B cell (primary cell): ENCODE data around the gene SMPX. TPM values are rescaled to one million over a fixed set of nuclear protein-coding genes. Genes with fewer than 3 reads are reported as not detected.

ENCODE experiments used
- ATAC-seq: fragments of 200-7000 bp; cut with Tn5 transposase; one replicate; pipeline ENCODE4 v1.10.0; 2021; ENCODE audit warnings: low read depth, mild to moderate bottlenecking, moderate number of reproducible peaks, moderate library complexity
- CTCF ChIA-PET: fragments of 350-600 bp; sonication (Branson Sonifier 250); formaldehyde crosslinking; loops from one replicate; lab custom pipeline; 2021; ENCODE audit warnings: antibody characterized with exemption, inconsistent platforms; lab: Charles Lee
- POLR2A ChIA-PET: fragments of 350-600 bp; sonication (Branson Sonifier 250); formaldehyde crosslinking; loops from one replicate; lab custom pipeline; 2021; ENCODE audit warnings: antibody characterized with exemption; lab: Charles Lee
- DNase-seq: peaks from one replicate; pipeline ENCODE4 v3.0.0; 2013
- H2AFZ ChIP-seq: 2 replicates; pipeline ENCODE4 v1.6.1; 2012; ENCODE audit warnings: mild to moderate bottlenecking, low read depth, low read length; ENCODE audit not compliant: insufficient read depth, poor library complexity, severe bottlenecking
- H3K27ac ChIP-seq, 2 donors: 1 replicate in 1 of 2; 2 replicates in 1 of 2; pipeline ENCODE4 v1.5.1; 2012 to 2013; ENCODE audit warnings: low read length in 2 of 2, mild to moderate bottlenecking in 2 of 2, moderate library complexity in 1 of 2
- H3K27me3 ChIP-seq, 4 experiments: fragments of 200-600 bp in 1 of 4; sonication (generic) in 1 of 4; replicated peaks in 1 of 4; 1 replicate in 2 of 4; 2 replicates in 2 of 4; pipeline versions ENCODE4 v1.6.1 to v1.7.0; 2013 to 2016; ENCODE audit warnings: low read length in 3 of 4, mild to moderate bottlenecking in 2 of 4, mixed read lengths in 1 of 4, moderate library complexity in 1 of 4; ENCODE audit not compliant: insufficient read depth in 4 of 4, control insufficient read depth in 3 of 4; ENCODE audit errors: control extremely low read depth in 1 of 4
- H3K36me3 ChIP-seq, 2 experiments: replicated peaks in 1 of 2; 1 replicate in 1 of 2; 2 replicates in 1 of 2; pipeline versions ENCODE4 v1.6.1 to v1.7.1; 2013; ENCODE audit warnings: low read length in 1 of 2; ENCODE audit not compliant: insufficient read depth in 2 of 2, control insufficient read depth in 1 of 2; ENCODE audit errors: control extremely low read depth in 1 of 2, extremely low read depth in 1 of 2
- H3K4me1 ChIP-seq, 2 donors: fragments of 200-600 bp in 1 of 2; sonication (generic) in 1 of 2; 1 replicate in 1 of 2; 2 replicates in 1 of 2; pipeline versions ENCODE4 v1.5.1 to v1.6.1; 2013 to 2017; ENCODE audit warnings: low read length in 2 of 2; ENCODE audit not compliant: control insufficient read depth in 2 of 2, insufficient read depth in 2 of 2
- H3K4me2 ChIP-seq: replicated peaks from 2 replicates; pipeline ENCODE3; 2012; ENCODE audit warnings: mild to moderate bottlenecking, low read depth, low read length; ENCODE audit not compliant: poor library complexity, severe bottlenecking
- H3K4me3 ChIP-seq, 5 experiments: fragments of 200-600 bp in 1 of 5; sonication (generic) in 1 of 5; 1 replicate in 3 of 5; 2 replicates in 2 of 5; pipeline versions ENCODE4 v1.5.1 to v1.7.0; 2011 to 2016; ENCODE audit warnings: low read length in 4 of 5, mild to moderate bottlenecking in 4 of 5, low read depth in 2 of 5, control low read depth in 1 of 5, moderate library complexity in 1 of 5; ENCODE audit not compliant: insufficient read depth in 1 of 5; ENCODE audit errors: control extremely low read depth in 1 of 5, extremely low read depth in 1 of 5
- H3K79me2 ChIP-seq: fragments of 200-600 bp; sonication (generic); one replicate; pipeline ENCODE4 v1.6.0; 2016; ENCODE audit warnings: low read length; ENCODE audit not compliant: control insufficient read depth, insufficient read depth
- H3K9ac ChIP-seq: fragments of 200-600 bp; sonication (generic); 2 replicates; pipeline ENCODE4 v1.6.1; 2017; ENCODE audit warnings: mild to moderate bottlenecking, low read length, moderate library complexity
- H3K9me3 ChIP-seq, 3 donors: one replicate each; pipeline versions ENCODE4 v1.6.1 to v1.7.1; 2013; ENCODE audit warnings: low read length in 2 of 3; ENCODE audit not compliant: control insufficient read depth in 2 of 3, insufficient read depth in 1 of 3; ENCODE audit errors: control extremely low read depth in 1 of 3
- H4K20me1 ChIP-seq: 2 replicates; pipeline ENCODE4 v1.6.0; 2012; ENCODE audit warnings: mild to moderate bottlenecking, low read length; ENCODE audit not compliant: insufficient read depth, control insufficient read depth, poor library complexity, severe bottlenecking
- H3K27ac Mint-ChIP-seq: one replicate; pipeline ENCODE4 v1.8.0; 2021; ENCODE audit warnings: mixed read lengths
- H3K27me3 Mint-ChIP-seq: one replicate; pipeline ENCODE4 v1.8.0; 2021; ENCODE audit warnings: mixed read lengths
- H3K4me1 Mint-ChIP-seq: one replicate; pipeline ENCODE4 v1.8.0; 2021; ENCODE audit warnings: mixed read lengths
- H3K4me3 Mint-ChIP-seq: one replicate; pipeline ENCODE4 v1.8.0; 2021; ENCODE audit warnings: mixed read lengths
- H3K9me3 Mint-ChIP-seq: one replicate; pipeline ENCODE4 v1.8.0; 2022; ENCODE audit warnings: mixed read lengths; ENCODE audit not compliant: insufficient read depth
- EZH2 ChIP-seq: IDR thresholded peaks from 2 replicates; pipeline ENCODE4 v1.6.1; 2012; ENCODE audit warnings: borderline replicate concordance, low read depth, mild to moderate bottlenecking, moderate library complexity, low read length; ENCODE audit not compliant: insufficient read depth, poor library complexity, severe bottlenecking
- WGBS: methylation state at CpG from one replicate; pipeline ENCODE4 v1.1.5; 2013; ENCODE audit warnings: missing lambda C conversion rate; ENCODE audit not compliant: insufficient coverage; 5-methylcytosine and 5-hydroxymethylcytosine counted together
- intact Hi-C: fragments of 100-400 bp; cut with micrococcal nuclease; formaldehyde crosslinking; loops from one replicate; pipeline ENCODE4 v1.10.0; 2022
- polyA plus RNA-seq: library from polyadenylated mRNA; depleted of rRNA; stranded (reverse); fragments of >200 nt; gene quantifications from 2 replicates; pipeline ENCODE4 v1.2.3, GENCODE V29; 2012
- total RNA-seq, 2 donors: library from RNA; stranded (reverse); fragments of 120-200 nt in 1 of 2; gene quantifications; 1 replicate in 1 of 2; 2 replicates in 1 of 2; pipeline versions ENCODE4 v1.2.3 to v1.2.4, GENCODE V29; 2013 to 2022
- TF ChIP-seq, protein P1 (sequence below): fragments of 200-600 bp; IDR thresholded peaks from one replicate; pipeline ENCODE4 v1.8.0; 2022; ENCODE audit warnings: antibody characterized with exemption, mild to moderate bottlenecking

Gene SMPX
- total and polyA plus RNA-seq, 2 donors (not counting 1 experiment from before 2014, with no cell fraction given) = not detected

DNA sequence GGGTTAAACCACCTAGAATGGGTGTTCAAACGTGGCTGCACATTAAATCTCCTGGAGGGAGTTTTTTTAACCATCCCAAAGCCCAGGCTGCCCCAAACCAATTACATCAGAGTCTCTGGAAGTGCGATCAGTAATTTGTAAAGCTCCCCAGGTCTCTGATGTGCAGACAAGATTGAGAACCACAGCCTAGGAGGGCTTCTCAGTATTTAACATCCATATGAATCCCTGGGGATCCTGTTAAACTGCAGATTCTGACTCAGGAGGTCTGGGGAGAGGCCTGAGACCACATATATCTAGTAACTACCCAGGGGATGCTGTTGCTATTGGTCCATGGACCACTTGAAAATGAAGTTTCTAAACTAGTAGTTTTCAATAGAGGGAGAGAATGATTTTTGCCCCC, 42.6 kb downstream of the SMPX start:
- H4K20me1 ChIP-seq = no peaks in the 10 kb centered on the region
- CTCF ChIA-PET = no interaction called here
- intact Hi-C loops = no loop called here

DNA sequence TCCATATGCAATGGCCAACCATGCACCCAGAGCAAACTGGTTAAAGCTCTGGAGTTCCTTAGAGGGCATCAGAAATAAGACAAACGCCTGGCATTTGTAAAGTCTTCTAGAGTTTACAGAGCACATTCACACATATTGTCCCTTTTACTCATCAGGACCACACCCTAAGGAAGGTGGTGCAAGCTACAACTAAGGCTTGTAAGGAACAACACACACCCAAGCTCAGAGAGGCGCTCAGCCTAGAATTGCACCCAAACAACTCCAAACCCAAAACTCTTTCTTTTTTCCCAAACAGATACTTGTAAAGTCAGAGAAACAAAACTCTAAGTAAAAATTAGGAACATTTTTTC, 46.1 kb downstream of the SMPX start:
- Histone ChIP-seq H3K27me3 (no peaks in the 10 kb centered on the region), H3K36me3 (no peaks in the 10 kb centered on the region), H4K20me1 (no peaks in the 10 kb centered on the region), H3K9me3 (peaks cover 0 to 3% (median 0%) of the 10 kb centered on the region in 3 donors), H3K4me1 (no peaks in the 10 kb centered on the region), H3K27ac (no peak overlapping the region), H3K4me2 (no peak overlapping the region), H3K79me2 (no peaks in the 10 kb centered on the region), H3K4me3 (no peak overlapping the region), H2AFZ (no peak overlapping the region), H3K9ac (no peak overlapping the region)
- Mint-ChIP-seq H3K27me3 (peaks cover 3% of the 10 kb centered on the region), H3K9me3 (peaks cover 1% of the 10 kb centered on the region), H3K4me3 (no peak overlapping the region), H3K4me1 (no peaks in the 10 kb centered on the region), H3K27ac (no peak overlapping the region)
- intact Hi-C loops = no loop called here
- TF ChIP-seq EZH2 = no peak
- TF ChIP-seq, protein P1, sequence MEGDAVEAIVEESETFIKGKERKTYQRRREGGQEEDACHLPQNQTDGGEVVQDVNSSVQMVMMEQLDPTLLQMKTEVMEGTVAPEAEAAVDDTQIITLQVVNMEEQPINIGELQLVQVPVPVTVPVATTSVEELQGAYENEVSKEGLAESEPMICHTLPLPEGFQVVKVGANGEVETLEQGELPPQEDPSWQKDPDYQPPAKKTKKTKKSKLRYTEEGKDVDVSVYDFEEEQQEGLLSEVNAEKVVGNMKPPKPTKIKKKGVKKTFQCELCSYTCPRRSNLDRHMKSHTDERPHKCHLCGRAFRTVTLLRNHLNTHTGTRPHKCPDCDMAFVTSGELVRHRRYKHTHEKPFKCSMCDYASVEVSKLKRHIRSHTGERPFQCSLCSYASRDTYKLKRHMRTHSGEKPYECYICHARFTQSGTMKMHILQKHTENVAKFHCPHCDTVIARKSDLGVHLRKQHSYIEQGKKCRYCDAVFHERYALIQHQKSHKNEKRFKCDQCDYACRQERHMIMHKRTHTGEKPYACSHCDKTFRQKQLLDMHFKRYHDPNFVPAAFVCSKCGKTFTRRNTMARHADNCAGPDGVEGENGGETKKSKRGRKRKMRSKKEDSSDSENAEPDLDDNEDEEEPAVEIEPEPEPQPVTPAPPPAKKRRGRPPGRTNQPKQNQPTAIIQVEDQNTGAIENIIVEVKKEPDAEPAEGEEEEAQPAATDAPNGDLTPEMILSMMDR = no peak
- CTCF ChIA-PET = no interaction called here
- DNase-seq (no peak), ATAC-seq (no peak)
- no CpG with 5 or more reads among the region's 2 CpGs for WGBS
- POLR2A ChIA-PET = no interaction called here

More for the DNA sequence above, 42.6 kb downstream of the SMPX start:
- POLR2A ChIA-PET = no interaction called here
- no peak for TF ChIP-seq EZH2
- TF ChIP-seq, protein P1 = no peak
- H3K4me3 ChIP-seq = no peak overlapping the region
- 100% methylated on average over 1 of the region's 2 CpGs for WGBS
- Mint-ChIP-seq H3K4me3 (no peak overlapping the region), H3K27me3 (peaks cover 3% of the 10 kb centered on the region), H3K27ac (no peak overlapping the region), H3K9me3 (peaks cover 1% of the 10 kb centered on the region), H3K4me1 (no peaks in the 10 kb centered on the region)
- DNase-seq (no peak), ATAC-seq (no peak)
- H3K27ac ChIP-seq = no peak overlapping the region
- no peaks in the 10 kb centered on the region for H3K27me3 ChIP-seq
- H2AFZ ChIP-seq = no peak overlapping the region
- H3K4me2 ChIP-seq = no peak overlapping the region
- H3K79me2 ChIP-seq = no peaks in the 10 kb centered on the region
- no peaks in the 10 kb centered on the region for H3K4me1 ChIP-seq
- H3K9ac ChIP-seq = no peak overlapping the region
- H3K36me3 ChIP-seq = no peaks in the 10 kb centered on the region
- H3K9me3 ChIP-seq = no peaks in the 10 kb centered on the region
